ENCODE data around the gene PPEF1.
"Not testable (repeated sequence)": the region's sequence is repeated elsewhere in the genome, so short reads cannot be mapped to it uniquely, and the experiment has no call there.

PPEF1 gene

DNA sequence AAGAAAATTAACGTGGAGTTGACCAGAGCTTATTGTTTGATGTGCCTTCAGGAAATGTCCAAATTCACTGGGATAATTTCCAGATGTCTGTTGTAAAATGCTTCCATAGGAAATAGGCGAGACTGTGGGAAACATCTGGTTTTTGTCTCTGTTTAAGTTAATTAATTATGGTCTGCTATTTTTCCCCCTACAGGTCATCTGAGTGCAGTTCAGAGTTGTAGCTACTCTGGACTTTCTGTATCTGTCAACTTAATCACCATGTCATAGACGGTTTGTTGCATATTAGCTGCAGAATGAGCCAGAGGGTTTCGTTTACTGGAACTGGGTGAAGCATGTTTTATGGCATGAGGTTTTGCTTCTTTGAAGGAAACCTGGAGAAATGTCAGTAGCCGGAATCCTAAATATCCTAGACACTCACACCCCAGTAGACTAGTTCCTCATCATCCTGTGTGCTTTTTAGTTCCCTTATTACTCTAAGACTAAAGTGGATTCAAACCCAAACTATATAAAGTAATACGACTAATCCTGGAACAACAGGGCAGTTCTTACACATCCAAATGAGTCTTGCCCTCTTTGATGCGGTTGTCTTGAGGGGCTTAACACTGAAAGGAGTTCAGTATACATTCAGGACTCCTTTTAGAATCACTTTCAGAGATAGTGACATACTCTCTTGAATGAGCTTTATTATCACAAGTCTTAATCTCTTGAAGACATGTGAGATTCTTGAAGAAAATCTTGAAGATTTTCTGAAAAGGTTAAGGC lies 62.5 kb downstream of the PPEF1 start:
- no peaks in the 10 kb centered on the region for H3K4me1 Mint-ChIP-seq (ENCODE audit: low read depth in 2 of 2)
- H3K27me3 Mint-ChIP-seq: no peaks in the 10 kb centered on the region
- H3K4me3 Mint-ChIP-seq: no peak overlapping the region
- H3K9me3 Mint-ChIP-seq: no peaks in the 10 kb centered on the region
- DNase-seq: no peak
- no peak for ATAC-seq (replicated peaks)
- H3K36me3 Mint-ChIP-seq (ENCODE audit: insufficient read depth): no peaks in the 10 kb centered on the region
- H3K27ac Mint-ChIP-seq: no peak overlapping the region

DNA sequence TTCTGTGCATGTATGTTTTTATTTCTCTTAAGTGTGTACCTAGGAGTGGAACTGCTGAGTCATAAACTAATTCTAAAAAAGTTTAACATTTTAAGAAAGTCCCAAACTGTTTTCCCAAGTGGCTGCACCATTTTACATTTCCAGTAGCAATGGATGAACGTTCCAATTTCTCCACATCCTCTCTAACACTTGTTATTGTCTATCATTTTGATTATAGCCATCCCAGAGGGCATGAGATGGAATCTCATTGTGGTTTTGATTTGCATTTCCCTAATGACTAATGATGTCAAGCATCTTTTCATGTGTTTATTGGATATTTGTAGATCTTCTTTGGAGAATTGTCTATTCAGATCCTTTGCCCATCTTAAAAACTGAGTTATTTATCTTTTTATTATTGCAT lies 82.5 kb downstream of the PPEF1 start:
- H3K36me3 Mint-ChIP-seq (ENCODE audit: insufficient read depth): no peaks in the 10 kb centered on the region

DNA sequence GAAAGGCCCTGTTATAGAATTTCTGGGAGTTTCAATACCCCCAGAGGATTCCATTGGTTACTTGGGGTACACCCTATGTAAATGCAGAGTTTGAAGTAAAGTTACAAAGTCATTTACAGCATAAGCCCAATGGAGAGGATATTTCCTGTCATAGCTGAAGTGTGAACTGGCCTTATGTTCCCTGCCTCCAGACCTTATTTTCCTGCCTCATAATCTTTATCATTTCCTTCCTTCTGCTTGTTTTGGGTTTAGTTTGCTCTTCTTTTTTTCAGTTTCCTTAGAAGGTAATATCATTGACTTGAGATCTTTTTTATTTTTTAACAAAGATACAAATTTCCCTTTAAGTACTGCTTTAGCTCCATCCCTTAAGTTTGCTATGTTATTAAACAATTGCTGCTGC lies 85.4 kb downstream of the PPEF1 start:
- ATAC-seq (replicated peaks) (no peak), DNase-seq (no peak)
- Mint-ChIP-seq H3K36me3 (ENCODE audit: insufficient read depth) (no peaks in the 10 kb centered on the region), H3K9me3 (no peaks in the 10 kb centered on the region), H3K4me3 (no peak overlapping the region), H3K27ac (no peak overlapping the region), H3K27me3 (no peaks in the 10 kb centered on the region), H3K4me1 (ENCODE audit: low read depth in 2 of 2) (no peaks in the 10 kb centered on the region)

More for the DNA sequence above, 82.5 kb downstream of the PPEF1 start:
- no peak for ATAC-seq (replicated peaks)
- Mint-ChIP-seq H3K27ac (no peak overlapping the region), H3K4me1 (ENCODE audit: low read depth in 2 of 2) (no peaks in the 10 kb centered on the region), H3K4me3 (no peak overlapping the region), H3K9me3 (no peaks in the 10 kb centered on the region), H3K27me3 (no peaks in the 10 kb centered on the region)
- DNase-seq: no peak

DNA sequence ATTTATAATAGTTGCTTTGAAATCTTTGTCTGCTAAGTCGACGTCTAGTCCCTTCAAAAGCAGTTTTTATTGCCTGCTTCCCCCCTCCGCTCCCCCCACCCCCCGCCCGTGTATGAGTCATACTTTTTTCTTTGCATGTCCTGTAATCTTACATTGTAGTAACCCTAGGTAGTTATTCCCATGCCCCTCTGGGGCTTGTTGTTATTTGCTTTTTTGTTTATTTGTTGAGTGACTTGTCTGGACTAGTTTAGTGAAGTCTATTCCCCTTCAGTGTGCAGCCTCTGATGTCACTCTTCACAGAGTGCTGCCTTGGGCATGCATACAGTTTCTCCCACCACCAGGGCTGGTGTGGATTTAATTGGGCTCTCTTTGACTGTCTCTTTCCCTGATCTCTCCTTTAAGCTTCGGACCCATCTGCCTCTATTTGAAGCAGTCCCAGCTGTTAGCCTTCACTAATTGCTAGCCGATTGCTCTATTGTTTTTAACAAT lies 86.2 kb downstream of the PPEF1 start:
- Mint-ChIP-seq H3K27ac (no peak overlapping the region), H3K4me3 (no peak overlapping the region), H3K36me3 (ENCODE audit: insufficient read depth) (no peaks in the 10 kb centered on the region), H3K27me3 (no peaks in the 10 kb centered on the region), H3K4me1 (ENCODE audit: low read depth in 2 of 2) (no peaks in the 10 kb centered on the region), H3K9me3 (no peaks in the 10 kb centered on the region)
- no peak for ATAC-seq (replicated peaks)
- DNase-seq: no peak

DNA sequence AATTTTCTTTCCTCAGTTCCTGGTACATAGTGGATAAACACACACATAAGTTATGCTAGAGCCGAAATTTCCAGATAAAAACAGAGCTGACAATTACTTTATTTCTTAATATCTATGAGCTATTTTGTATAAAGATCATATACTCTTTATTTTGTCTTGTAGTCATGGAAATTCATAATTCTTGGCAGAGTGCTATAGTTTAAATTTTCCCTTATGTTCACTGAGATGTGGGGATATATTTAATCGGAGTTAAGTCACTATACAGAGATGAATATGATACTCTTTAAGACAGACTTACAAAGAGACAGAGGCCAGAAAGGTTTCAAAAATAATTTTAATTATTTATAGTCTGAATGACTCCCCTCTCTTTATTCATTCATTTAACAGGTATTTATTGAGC lies 89.7 kb downstream of the PPEF1 start:
- no peak for DNase-seq
- H3K4me3 Mint-ChIP-seq: no peak overlapping the region

DNA sequence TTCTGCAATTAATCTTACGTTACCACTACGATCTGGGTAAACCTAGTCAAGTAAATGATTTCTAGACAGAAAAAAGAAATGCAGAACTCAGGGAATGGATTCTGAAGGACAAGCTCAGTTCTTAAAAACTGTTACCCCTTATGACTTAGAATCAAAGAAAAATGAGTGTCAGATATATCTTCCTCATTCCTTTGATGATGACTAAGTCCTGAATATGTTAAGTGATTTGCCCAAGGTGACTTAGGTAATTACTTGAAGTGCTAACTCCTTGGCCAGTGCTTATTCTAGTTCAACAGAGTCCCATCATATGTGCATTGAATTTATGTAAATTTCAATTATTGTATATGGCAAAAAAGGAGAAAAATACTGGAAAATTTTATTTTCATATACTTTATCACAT lies 92.5 kb downstream of the PPEF1 start:
- Mint-ChIP-seq H3K27me3 (no peaks in the 10 kb centered on the region), H3K27ac (no peak overlapping the region), H3K9me3 (no peaks in the 10 kb centered on the region), H3K36me3 (ENCODE audit: insufficient read depth) (no peaks in the 10 kb centered on the region), H3K4me1 (ENCODE audit: low read depth in 2 of 2) (no peaks in the 10 kb centered on the region), H3K4me3 (no peak overlapping the region)
- ATAC-seq (replicated peaks) (no peak), DNase-seq (no peak)

More for the DNA sequence above, 89.7 kb downstream of the PPEF1 start:
- no peaks in the 10 kb centered on the region for H3K4me1 Mint-ChIP-seq (ENCODE audit: low read depth in 2 of 2)
- no peak for ATAC-seq (replicated peaks)
- no peaks in the 10 kb centered on the region for H3K9me3 Mint-ChIP-seq
- no peak overlapping the region for H3K27ac Mint-ChIP-seq
- no peaks in the 10 kb centered on the region for H3K36me3 Mint-ChIP-seq (ENCODE audit: insufficient read depth)
- H3K27me3 Mint-ChIP-seq: no peaks in the 10 kb centered on the region

DNA sequence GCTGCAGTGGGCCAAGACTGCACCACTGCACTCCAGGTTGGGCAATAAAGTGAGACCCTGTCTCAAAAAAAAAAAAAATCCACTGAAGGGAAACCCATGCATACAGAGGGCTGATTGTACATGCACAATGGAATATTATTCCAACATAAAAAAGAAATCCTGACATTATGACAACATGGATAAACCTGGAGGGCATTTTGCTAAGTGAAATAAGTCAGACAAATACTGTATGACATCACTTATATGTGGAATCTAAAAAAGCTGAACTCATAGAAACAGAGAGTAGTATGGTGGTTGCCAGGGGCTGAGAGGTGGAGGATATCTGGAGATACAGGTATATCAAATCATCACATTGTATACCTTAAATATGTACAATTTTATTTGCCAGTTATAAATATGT lies 102.2 kb downstream of the PPEF1 start:
- ATAC-seq (replicated peaks) (no peak), DNase-seq (no peak)
- no peaks in the 10 kb centered on the region for H3K27me3 Mint-ChIP-seq
- no peaks in the 10 kb centered on the region for H3K9me3 Mint-ChIP-seq
- no peak overlapping the region for H3K27ac Mint-ChIP-seq
- no peak overlapping the region for H3K4me3 Mint-ChIP-seq
- no peaks in the 10 kb centered on the region for H3K36me3 Mint-ChIP-seq (ENCODE audit: insufficient read depth)
- no peaks in the 10 kb centered on the region for H3K4me1 Mint-ChIP-seq (ENCODE audit: low read depth in 2 of 2)

DNA sequence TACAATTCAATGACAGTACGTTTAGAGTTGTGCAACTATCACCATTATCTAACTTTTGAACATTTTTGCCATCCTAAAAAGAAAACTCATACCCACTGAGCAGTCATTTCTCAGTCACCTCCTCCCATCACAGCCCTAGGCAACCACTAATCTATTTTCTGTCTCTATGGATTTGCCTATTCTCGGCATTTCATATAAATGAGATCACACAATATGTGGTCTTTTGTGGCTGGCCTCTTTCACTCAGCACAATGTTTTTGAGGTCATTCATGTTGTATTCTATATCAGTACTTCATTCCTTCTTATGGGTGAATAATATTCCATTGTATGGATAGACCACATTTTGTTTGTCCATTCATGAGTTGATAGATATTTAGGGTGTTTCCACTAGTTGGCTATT lies 103.0 kb downstream of the PPEF1 start:
- DNase-seq (no peak), ATAC-seq (replicated peaks) (no peak)
- Mint-ChIP-seq H3K36me3 (ENCODE audit: insufficient read depth) (no peaks in the 10 kb centered on the region), H3K27ac (no peak overlapping the region), H3K4me1 (ENCODE audit: low read depth in 2 of 2) (no peaks in the 10 kb centered on the region), H3K27me3 (no peaks in the 10 kb centered on the region), H3K4me3 (no peak overlapping the region), H3K9me3 (no peaks in the 10 kb centered on the region)

DNA sequence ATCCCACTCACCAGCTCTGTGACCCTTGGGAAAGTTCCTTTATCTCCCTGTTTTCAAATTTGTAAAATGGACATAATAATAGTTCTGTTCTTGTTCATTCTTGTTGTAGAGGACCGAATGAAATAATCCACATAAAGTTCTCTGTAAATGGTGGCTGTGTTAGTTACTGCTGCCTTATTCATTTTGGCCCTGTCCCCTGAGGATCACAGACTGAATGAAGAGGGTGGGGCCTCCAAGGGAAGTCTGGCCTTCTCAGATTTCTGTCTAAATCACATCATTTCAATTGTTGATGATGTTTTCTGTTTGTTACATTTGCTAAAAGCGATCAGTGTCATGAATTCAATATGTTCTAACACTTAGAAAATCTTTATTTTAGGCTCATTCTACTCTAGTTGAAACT lies 117.9 kb downstream of the PPEF1 start:
- Mint-ChIP-seq H3K27ac (no peak overlapping the region), H3K4me1 (ENCODE audit: low read depth in 2 of 2) (no peaks in the 10 kb centered on the region), H3K4me3 (no peak overlapping the region), H3K36me3 (ENCODE audit: insufficient read depth) (peaks cover 2% of the 10 kb centered on the region), H3K9me3 (no peaks in the 10 kb centered on the region), H3K27me3 (no peaks in the 10 kb centered on the region)
- no peak for ATAC-seq (replicated peaks)
- DNase-seq: no peak

DNA sequence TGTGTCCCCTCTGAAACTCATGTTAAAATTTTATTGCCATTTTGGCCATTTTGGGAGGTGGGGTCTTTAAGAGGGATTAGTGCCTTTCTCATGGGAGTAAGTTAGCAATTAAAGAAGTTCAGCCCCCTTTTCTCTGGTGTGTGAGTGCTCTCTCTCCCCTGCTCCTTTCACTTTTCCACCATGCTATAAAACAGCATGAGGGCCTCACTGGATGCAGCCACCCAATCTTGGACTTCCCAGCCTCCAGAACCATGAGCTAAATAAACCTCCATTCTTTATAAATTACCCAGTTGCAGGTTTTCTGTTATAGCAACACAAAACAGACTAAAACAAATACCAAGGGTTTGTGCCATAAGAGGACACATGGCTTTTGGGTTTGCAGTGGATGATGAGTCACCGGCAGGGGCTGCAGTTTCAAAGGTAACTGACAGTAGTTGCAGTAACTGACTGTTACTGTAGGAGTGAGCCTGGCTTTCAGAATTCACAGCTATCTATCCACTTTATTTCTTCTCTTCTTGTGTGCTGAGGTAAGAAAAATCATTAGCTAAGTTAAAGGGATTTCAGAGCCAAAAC lies 121.5 kb downstream of the PPEF1 start:
- no peaks in the 10 kb centered on the region for H3K4me1 Mint-ChIP-seq (ENCODE audit: low read depth in 2 of 2)
- peaks cover 2% of the 10 kb centered on the region for H3K36me3 Mint-ChIP-seq (ENCODE audit: insufficient read depth)
- no peaks in the 10 kb centered on the region for H3K9me3 Mint-ChIP-seq
- DNase-seq: no peak
- H3K27me3 Mint-ChIP-seq: no peaks in the 10 kb centered on the region
- no peak for ATAC-seq (replicated peaks)
- no peak overlapping the region for H3K27ac Mint-ChIP-seq
- H3K4me3 Mint-ChIP-seq: no peak overlapping the region

DNA sequence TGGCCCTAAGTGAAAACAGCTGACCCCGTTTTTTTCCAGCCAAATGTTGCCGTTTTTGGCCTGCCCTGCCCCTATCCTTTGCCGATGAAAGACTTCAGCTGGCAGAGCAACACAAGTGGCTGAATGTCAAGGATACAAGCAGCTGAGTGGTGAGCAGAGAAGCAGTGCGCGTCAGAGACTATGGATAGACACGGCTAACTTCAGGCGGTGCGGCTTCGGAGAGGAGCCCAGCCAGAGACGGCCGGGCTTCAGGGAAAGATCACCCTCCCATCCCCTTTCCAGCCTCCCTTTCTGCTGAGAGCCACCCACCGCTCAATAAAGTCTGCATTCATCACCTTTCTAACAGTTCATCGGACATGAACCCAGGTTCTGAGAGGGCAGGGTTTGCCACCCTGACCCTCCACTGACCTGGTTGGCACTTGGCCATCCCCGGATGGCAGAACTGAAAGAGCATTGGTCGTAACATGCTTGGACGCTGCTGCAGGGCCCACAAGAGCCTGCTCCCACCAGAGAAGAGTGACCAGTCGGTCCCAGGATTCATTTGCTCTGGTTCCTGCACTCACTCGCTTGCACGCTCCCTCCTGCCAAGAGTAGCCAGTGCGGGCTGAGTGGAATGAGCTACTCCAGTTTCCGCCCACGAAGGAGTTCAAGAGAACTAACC lies 125.8 kb downstream of the PPEF1 start:
- ATAC-seq (replicated peaks) (no peak), DNase-seq (no peak)
- no peaks in the 10 kb centered on the region for H3K9me3 Mint-ChIP-seq
- no peak overlapping the region for H3K4me3 Mint-ChIP-seq
- no peaks in the 10 kb centered on the region for H3K4me1 Mint-ChIP-seq (ENCODE audit: low read depth in 2 of 2)
- H3K36me3 Mint-ChIP-seq (ENCODE audit: insufficient read depth): no peaks in the 10 kb centered on the region
- H3K27ac Mint-ChIP-seq: no peak overlapping the region
- no peaks in the 10 kb centered on the region for H3K27me3 Mint-ChIP-seq

DNA sequence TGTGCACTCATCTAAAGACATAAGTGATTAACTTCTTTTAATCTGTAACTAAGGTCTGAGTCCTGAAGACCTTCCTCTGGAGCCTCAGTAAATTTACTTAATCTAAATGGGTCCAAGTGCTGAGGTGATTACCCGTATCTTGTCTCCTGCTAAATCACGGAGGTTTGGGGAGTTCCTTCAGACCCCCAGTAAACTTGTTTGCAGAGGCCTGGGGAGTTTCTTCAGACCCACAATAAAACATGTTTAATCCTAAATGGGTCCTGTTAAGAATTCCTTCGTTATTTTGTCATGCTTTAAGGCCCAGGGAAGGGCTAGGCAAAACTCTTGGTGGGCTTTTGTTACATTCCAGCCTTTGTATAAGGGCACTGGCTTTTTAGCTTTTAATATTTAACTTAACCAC lies 140.5 kb downstream of the PPEF1 start:
- not testable (repeated sequence) for H3K4me3 Mint-ChIP-seq; ATAC-seq (replicated peaks); H3K36me3 Mint-ChIP-seq (ENCODE audit: insufficient read depth); DNase-seq; H3K9me3 Mint-ChIP-seq; H3K27ac Mint-ChIP-seq; H3K27me3 Mint-ChIP-seq; H3K4me1 Mint-ChIP-seq (ENCODE audit: low read depth in 2 of 2)

DNA sequence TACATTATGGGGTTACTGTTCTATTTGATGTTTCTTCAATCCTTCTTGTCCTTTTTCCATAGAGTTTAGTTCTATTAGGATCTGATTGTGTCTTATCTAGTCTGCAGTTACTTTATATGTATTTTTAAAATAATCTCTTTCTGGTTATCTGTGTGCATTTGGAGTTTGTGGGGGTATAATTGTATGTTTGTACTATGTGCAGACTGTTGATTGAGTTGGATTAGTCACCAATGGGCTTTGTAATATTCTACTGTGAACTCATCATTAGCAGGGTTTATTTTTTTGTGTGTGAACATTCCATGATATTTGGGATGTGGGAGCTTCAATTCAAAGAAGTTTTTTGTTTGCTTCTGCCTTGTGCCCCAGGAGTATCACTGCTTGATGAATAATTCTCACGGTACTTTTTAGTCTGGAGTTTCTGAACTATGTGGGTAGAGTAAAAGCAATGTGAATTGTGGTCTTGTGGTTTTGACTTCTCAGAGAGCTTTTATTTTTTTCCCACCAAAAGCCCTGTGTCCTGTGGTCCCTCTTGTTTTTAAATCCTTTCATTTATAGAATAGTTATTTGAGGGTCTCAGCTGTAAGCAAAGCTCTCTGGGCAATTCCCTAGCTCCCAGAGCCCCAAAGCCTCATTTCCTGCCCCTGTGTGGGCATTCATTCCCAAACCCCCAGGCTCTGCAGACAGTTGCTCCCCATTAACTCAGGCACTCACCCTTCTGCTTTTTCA lies 148.6 kb downstream of the PPEF1 start:
- peaks cover 0 to 9% of the 10 kb centered on the region in 2 donors for H3K4me1 Mint-ChIP-seq (ENCODE audit: low read depth in 2 of 2)
- no peak overlapping the region for H3K4me3 Mint-ChIP-seq
- no peaks in the 10 kb centered on the region for H3K9me3 Mint-ChIP-seq
- DNase-seq (no peak), ATAC-seq (replicated peaks) (no peak)
- H3K27ac Mint-ChIP-seq: no peak overlapping the region
- H3K36me3 Mint-ChIP-seq (ENCODE audit: insufficient read depth): no peaks in the 10 kb centered on the region
- no peaks in the 10 kb centered on the region for H3K27me3 Mint-ChIP-seq

Data from effector memory CD8-positive, alpha-beta T cell (primary cell).